OCI-LY1 (cell line): ENCODE measurements around the gene CNDP1.

ENCODE experiments used
- CTCF ChIP-seq: fragments of 200-600 bp; sonication (generic), shearing (Covaris generic); IDR thresholded peaks from 2 replicates; pipeline ENCODE4 v1.5.1; 2017; ENCODE audit warnings: mild to moderate bottlenecking, antibody characterized with exemption, low read length, moderate library complexity, mixed read lengths
- EZH2 ChIP-seq: fragments of 200-600 bp; sonication (generic), shearing (Covaris generic); IDR thresholded peaks from 2 replicates; pipeline ENCODE4 v1.8.0; 2017; ENCODE audit warnings: borderline replicate concordance, mixed run types, mild to moderate bottlenecking, antibody characterized with exemption, low read length, moderate library complexity, mixed read lengths

GRCh38 chr18:74631623-74632350, 97.5 kb downstream of the CNDP1 start:
- TF ChIP-seq CTCF (no peak), EZH2 (no peak)
